ENCODE measurements around the gene ECT2L.

DNA sequence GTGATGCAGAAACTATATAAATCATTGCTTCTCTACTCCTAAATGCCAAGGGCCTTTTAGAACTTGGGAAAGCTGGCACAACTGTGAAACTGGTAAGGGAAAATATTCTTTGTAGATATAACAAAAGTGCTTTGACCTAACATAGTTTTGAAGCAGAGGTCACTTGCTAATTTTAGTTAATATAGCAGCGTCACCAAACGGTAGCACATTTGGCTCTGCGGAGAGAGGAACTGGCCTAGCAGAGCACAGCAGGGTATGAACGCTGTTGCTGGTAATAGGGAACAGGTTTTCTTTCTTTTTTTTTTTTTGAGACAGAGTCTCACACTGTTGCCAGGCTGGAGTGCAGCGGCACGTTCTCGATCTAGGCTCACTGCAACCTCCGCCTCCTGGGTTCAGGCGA, 67.4 kb downstream of the ECT2L start:
- TF ChIP-seq, protein P1, sequence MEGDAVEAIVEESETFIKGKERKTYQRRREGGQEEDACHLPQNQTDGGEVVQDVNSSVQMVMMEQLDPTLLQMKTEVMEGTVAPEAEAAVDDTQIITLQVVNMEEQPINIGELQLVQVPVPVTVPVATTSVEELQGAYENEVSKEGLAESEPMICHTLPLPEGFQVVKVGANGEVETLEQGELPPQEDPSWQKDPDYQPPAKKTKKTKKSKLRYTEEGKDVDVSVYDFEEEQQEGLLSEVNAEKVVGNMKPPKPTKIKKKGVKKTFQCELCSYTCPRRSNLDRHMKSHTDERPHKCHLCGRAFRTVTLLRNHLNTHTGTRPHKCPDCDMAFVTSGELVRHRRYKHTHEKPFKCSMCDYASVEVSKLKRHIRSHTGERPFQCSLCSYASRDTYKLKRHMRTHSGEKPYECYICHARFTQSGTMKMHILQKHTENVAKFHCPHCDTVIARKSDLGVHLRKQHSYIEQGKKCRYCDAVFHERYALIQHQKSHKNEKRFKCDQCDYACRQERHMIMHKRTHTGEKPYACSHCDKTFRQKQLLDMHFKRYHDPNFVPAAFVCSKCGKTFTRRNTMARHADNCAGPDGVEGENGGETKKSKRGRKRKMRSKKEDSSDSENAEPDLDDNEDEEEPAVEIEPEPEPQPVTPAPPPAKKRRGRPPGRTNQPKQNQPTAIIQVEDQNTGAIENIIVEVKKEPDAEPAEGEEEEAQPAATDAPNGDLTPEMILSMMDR (IDR thresholded peaks at IDR 0.05; ENCODE audit: insufficient read depth, low read length, poor library complexity, severe bottlenecking) = no peak
- TF ChIP-seq EZH2phosphoT487 (conservative IDR thresholded peaks at IDR 0.05; ENCODE audit: low read length) = no peak
